ENCODE measurements around the gene CCR4.

The CCR4 gene

GRCh38 chr3:32909999-32910398, 41.4 kb upstream of the CCR4 start:
- Histone ChIP-seq H3K9ac (ENCODE audit: low read length) (no peak overlapping the region), H3K4me2 (ENCODE audit: low read depth, low read length) (no peak overlapping the region), H3F3A (ENCODE audit: insufficient read depth, low read length) (no peaks in the 10 kb centered on the region), H3K9me2 (replicated peaks; ENCODE audit: insufficient read depth, low read length) (no peaks in the 10 kb centered on the region), H4K20me1 (ENCODE audit: insufficient read depth, low read length) (no peaks in the 10 kb centered on the region), H3K4me3 (ENCODE audit: low read length) (no peak overlapping the region), H3K79me2 (ENCODE audit: low read length) (no peaks in the 10 kb centered on the region), H3K4me1 (ENCODE audit: low read length) (no peaks in the 10 kb centered on the region), H3K27ac (ENCODE audit: low read length) (no peak overlapping the region), H3K36me3 (replicated peaks; ENCODE audit: insufficient read depth, low read length) (no peaks in the 10 kb centered on the region), H3K9me3 (replicated peaks; ENCODE audit: insufficient read depth, low read length) (no peaks in the 10 kb centered on the region), H3K27me3 (replicated peaks; ENCODE audit: insufficient read depth, low read length) (no peaks in the 10 kb centered on the region), H2AFZ (ENCODE audit: low read length) (no peak overlapping the region)
- DNase-seq: no peak
- no peak for TF ChIP-seq EZH2 (optimal IDR thresholded peaks at IDR 0.05; ENCODE audit: low read depth, low read length)
- no peak for TF ChIP-seq EZH2phosphoT487 (IDR thresholded peaks at IDR 0.05; ENCODE audit: low read length)
- TF ChIP-seq, protein P1, sequence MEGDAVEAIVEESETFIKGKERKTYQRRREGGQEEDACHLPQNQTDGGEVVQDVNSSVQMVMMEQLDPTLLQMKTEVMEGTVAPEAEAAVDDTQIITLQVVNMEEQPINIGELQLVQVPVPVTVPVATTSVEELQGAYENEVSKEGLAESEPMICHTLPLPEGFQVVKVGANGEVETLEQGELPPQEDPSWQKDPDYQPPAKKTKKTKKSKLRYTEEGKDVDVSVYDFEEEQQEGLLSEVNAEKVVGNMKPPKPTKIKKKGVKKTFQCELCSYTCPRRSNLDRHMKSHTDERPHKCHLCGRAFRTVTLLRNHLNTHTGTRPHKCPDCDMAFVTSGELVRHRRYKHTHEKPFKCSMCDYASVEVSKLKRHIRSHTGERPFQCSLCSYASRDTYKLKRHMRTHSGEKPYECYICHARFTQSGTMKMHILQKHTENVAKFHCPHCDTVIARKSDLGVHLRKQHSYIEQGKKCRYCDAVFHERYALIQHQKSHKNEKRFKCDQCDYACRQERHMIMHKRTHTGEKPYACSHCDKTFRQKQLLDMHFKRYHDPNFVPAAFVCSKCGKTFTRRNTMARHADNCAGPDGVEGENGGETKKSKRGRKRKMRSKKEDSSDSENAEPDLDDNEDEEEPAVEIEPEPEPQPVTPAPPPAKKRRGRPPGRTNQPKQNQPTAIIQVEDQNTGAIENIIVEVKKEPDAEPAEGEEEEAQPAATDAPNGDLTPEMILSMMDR (IDR thresholded peaks at IDR 0.05; ENCODE audit: low read length): no peak

- Histone ChIP-seq H3F3A (ENCODE audit: insufficient read depth, low read length) (no peaks in the 10 kb centered on the region), H3K27me3 (replicated peaks; ENCODE audit: insufficient read depth, low read length) (no peaks in the 10 kb centered on the region), H3K4me2 (ENCODE audit: low read depth, low read length) (no peak overlapping the region), H3K9me3 (replicated peaks; ENCODE audit: insufficient read depth, low read length) (no peaks in the 10 kb centered on the region), H3K9me2 (replicated peaks; ENCODE audit: insufficient read depth, low read length) (no peaks in the 10 kb centered on the region), H3K4me1 (ENCODE audit: low read length) (no peaks in the 10 kb centered on the region), H4K20me1 (ENCODE audit: insufficient read depth, low read length) (no peaks in the 10 kb centered on the region), H3K4me3 (ENCODE audit: low read length) (no peak overlapping the region), H3K36me3 (replicated peaks; ENCODE audit: insufficient read depth, low read length) (no peaks in the 10 kb centered on the region), H3K9ac (ENCODE audit: low read length) (no peak overlapping the region), H3K79me2 (ENCODE audit: low read length) (no peaks in the 10 kb centered on the region), H3K27ac (ENCODE audit: low read length) (no peak overlapping the region), H2AFZ (ENCODE audit: low read length) (no peak overlapping the region)
- no peak for DNase-seq
- no peak for TF ChIP-seq EZH2phosphoT487 (IDR thresholded peaks at IDR 0.05; ENCODE audit: low read length)
- TF ChIP-seq EZH2 (optimal IDR thresholded peaks at IDR 0.05; ENCODE audit: low read depth, low read length): no peak
- TF ChIP-seq, protein P1 (IDR thresholded peaks at IDR 0.05; ENCODE audit: low read length): no peak
Observed at GRCh38 chr3:32910954-32911353, 40.5 kb upstream of the CCR4 start.

GRCh38 chr3:32912046-32912445, 39.4 kb upstream of the CCR4 start:
- Histone ChIP-seq H3K9me2 (replicated peaks; ENCODE audit: insufficient read depth, low read length) (no peaks in the 10 kb centered on the region), H3K4me1 (ENCODE audit: low read length) (no peaks in the 10 kb centered on the region), H3F3A (ENCODE audit: insufficient read depth, low read length) (no peaks in the 10 kb centered on the region), H3K4me2 (ENCODE audit: low read depth, low read length) (no peak overlapping the region), H3K36me3 (replicated peaks; ENCODE audit: insufficient read depth, low read length) (no peaks in the 10 kb centered on the region), H2AFZ (ENCODE audit: low read length) (no peak overlapping the region), H4K20me1 (ENCODE audit: insufficient read depth, low read length) (no peaks in the 10 kb centered on the region), H3K79me2 (ENCODE audit: low read length) (no peaks in the 10 kb centered on the region), H3K9ac (ENCODE audit: low read length) (no peak overlapping the region), H3K4me3 (ENCODE audit: low read length) (no peak overlapping the region), H3K9me3 (replicated peaks; ENCODE audit: insufficient read depth, low read length) (no peaks in the 10 kb centered on the region), H3K27ac (ENCODE audit: low read length) (no peak overlapping the region), H3K27me3 (replicated peaks; ENCODE audit: insufficient read depth, low read length) (no peaks in the 10 kb centered on the region)
- TF ChIP-seq EZH2phosphoT487 (IDR thresholded peaks at IDR 0.05; ENCODE audit: low read length) (no peak), EZH2 (optimal IDR thresholded peaks at IDR 0.05; ENCODE audit: low read depth, low read length) (no peak)
- TF ChIP-seq, protein P1 (IDR thresholded peaks at IDR 0.05; ENCODE audit: low read length): no peak
- no peak for DNase-seq

All from MM.1S (cell line).